SK-N-SH (cell line): ENCODE measurements around the gene RAB3A. TPM values are rescaled to one million over a fixed set of nuclear protein-coding genes. Genes with fewer than 3 reads are reported as not detected.

Experiments
- CTCF ChIA-PET: fragments of 300-600, 350-600 bp; formaldehyde crosslinking; extraction: SDS; loops from one replicate; lab custom pipeline; 2021; lab: Yijun Ruan, JAX
- POLR2A ChIA-PET: fragments of 350-600 bp; sonication (Branson Sonifier 250); formaldehyde crosslinking; extraction: SDS; loops from one replicate; lab custom pipeline; 2020; ENCODE audit warnings: antibody characterized with exemption, inconsistent platforms; lab: Yijun Ruan, JAX
- DNase-seq: peaks from one replicate; pipeline ENCODE4 v3.0.0; 2012
- H2AFZ ChIP-seq: fragments of 200-600 bp; sonication (generic); 2 replicates; pipeline ENCODE4 v1.8.1; 2016; ENCODE audit warnings: antibody characterized with exemption, mild to moderate bottlenecking, low read depth
- H3F3A ChIP-seq: fragments of 200-600 bp; sonication (generic); replicated peaks from 2 replicates; pipeline ENCODE3; 2016; ENCODE audit warnings: antibody characterized with exemption, mild to moderate bottlenecking; ENCODE audit not compliant: insufficient read depth
- H3K27ac ChIP-seq, 2 experiments: fragments of 200-500 bp in 1 of 2; fragments of 200-600 bp in 1 of 2; sonication (Bioruptor generic) in 1 of 2; sonication (generic), shearing (Covaris generic) in 1 of 2; 2 replicates each; pipeline versions ENCODE4 v1.5.1 to v1.6.1; 2014 to 2016; ENCODE audit warnings: low read depth in 2 of 2, inconsistent platforms in 1 of 2, low read length in 1 of 2, mild to moderate bottlenecking in 1 of 2, mixed read lengths in 1 of 2
- H3K27me3 ChIP-seq: fragments of 200-600 bp; sonication (generic), shearing (Covaris generic); 2 replicates; pipeline ENCODE4 v1.6.1; 2016; ENCODE audit warnings: mixed run types; ENCODE audit not compliant: insufficient read depth
- H3K36me3 ChIP-seq, 2 experiments: fragments of 200-500 bp in 1 of 2; fragments of 200-600 bp in 1 of 2; sonication (Bioruptor generic) in 1 of 2; sonication (generic) in 1 of 2; replicated peaks in 1 of 2; 2 replicates each; pipeline versions ENCODE3 to v1.5.1; 2014 to 2016; ENCODE audit warnings: low read length in 1 of 2, mild to moderate bottlenecking in 1 of 2; ENCODE audit not compliant: insufficient read depth in 2 of 2, control insufficient read depth in 1 of 2
- H3K4me1 ChIP-seq, 2 experiments: fragments of 200-500 bp in 1 of 2; fragments of 200-600 bp in 1 of 2; sonication (Bioruptor generic) in 1 of 2; sonication (generic), shearing (Covaris generic) in 1 of 2; 2 replicates each; pipeline versions ENCODE4 v1.5.1 to v1.6.1; 2014 to 2016; ENCODE audit warnings: low read depth in 1 of 2, low read length in 1 of 2, mixed run types in 1 of 2; ENCODE audit not compliant: insufficient read depth in 2 of 2, control insufficient read depth in 1 of 2
- H3K4me2 ChIP-seq: fragments of 200-600 bp; sonication (generic), shearing (Covaris generic); 2 replicates; pipeline ENCODE4 v1.6.1; 2017; ENCODE audit warnings: mixed run types
- H3K4me3 ChIP-seq, 2 experiments: fragments of 200-500 bp in 1 of 2; fragments of 200-600 bp in 1 of 2; sonication (Bioruptor generic) in 1 of 2; sonication (generic), shearing (Covaris generic) in 1 of 2; 2 replicates each; pipeline versions ENCODE4 v1.5.1 to v1.8.1; 2014 to 2016; ENCODE audit warnings: low read depth in 2 of 2, inconsistent platforms in 1 of 2, low read length in 1 of 2, mild to moderate bottlenecking in 1 of 2, mixed read lengths in 1 of 2, moderate library complexity in 1 of 2
- H3K79me2 ChIP-seq: fragments of 200-600 bp; sonication (generic); 2 replicates; pipeline ENCODE4 v1.8.1; 2017; ENCODE audit warnings: mild to moderate bottlenecking; ENCODE audit not compliant: insufficient read depth
- H3K9ac ChIP-seq: fragments of 200-600 bp; sonication (generic); 2 replicates; pipeline ENCODE4 v1.6.1; 2017; ENCODE audit warnings: mixed run types
- H3K9me2 ChIP-seq: fragments of 200-600 bp; sonication (generic); 2 replicates; pipeline ENCODE4 v1.6.1; 2017; ENCODE audit warnings: mixed run types
- H3K9me3 ChIP-seq: fragments of 200-600 bp; sonication (generic); 2 replicates; pipeline ENCODE4 v1.6.1; 2017; ENCODE audit warnings: mixed run types, mild to moderate bottlenecking, moderate library complexity
- H4K20me1 ChIP-seq: fragments of 200-600 bp; sonication (generic); 2 replicates; pipeline ENCODE4 v1.6.1; 2017; ENCODE audit warnings: mild to moderate bottlenecking, mixed run types; ENCODE audit not compliant: insufficient read depth
- WGBS: methylation state at CpG from one replicate; pipeline ENCODE4 v1.1.6; 2017; ENCODE audit warnings: low lambda C conversion rate; 5-methylcytosine and 5-hydroxymethylcytosine counted together
- polyA plus RNA-seq, 3 experiments: library from polyadenylated mRNA; depleted of rRNA; stranded (reverse); fragments of >200 nt; gene quantifications; 2 replicates each; pipeline ENCODE4 v1.2.3, GENCODE V29; 2012
- small RNA-seq, 7 experiments: library from RNA; depleted of rRNA; stranded (forward); fragments of <200 nt; gene quantifications; one replicate each; pipeline ENCODE3, GENCODE V24; 2012
- TF ChIP-seq, protein P1 (sequence below): fragments of 150-350 bp; IDR thresholded peaks from 2 replicates; pipeline ENCODE4 v1.6.1; 2017; ENCODE audit warnings: antibody characterized with exemption, low read length, low read depth, borderline replicate concordance

Gene RAB3A
- polyA plus RNA-seq, 1 of the 3 experiments (the other 2 are of a cell fraction): 9.7 TPM

DNA sequence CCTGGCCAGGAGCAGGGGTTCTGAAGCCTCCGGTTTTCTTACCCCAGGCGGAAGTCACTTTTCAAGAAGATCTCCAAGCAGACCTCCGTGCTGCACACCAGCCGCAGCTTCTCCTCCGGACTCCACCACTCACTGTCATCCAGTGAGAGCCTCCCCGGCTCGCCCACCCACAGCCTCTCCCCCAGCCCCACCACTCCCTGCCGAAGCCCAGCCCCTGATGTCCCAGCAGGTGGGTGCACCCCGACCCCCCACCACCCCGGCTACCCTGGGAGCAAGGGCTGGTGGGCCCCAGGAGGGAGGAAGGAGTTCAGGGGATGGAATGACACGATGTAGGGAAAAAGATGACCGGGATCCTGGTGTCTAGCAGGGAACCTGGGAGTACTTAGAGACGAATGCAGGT lies 56.4 kb downstream of the RAB3A start:
- Histone ChIP-seq H3K27me3 (no peaks in the 10 kb centered on the region), H3K9me3 (no peaks in the 10 kb centered on the region), H3K4me2 (no peak overlapping the region), H3K9ac (no peak overlapping the region), H3K4me1 (peaks cover 0 to 8% of the 10 kb centered on the region in 2 experiments; a peak in 1 of 4 replicates), H3K9me2 (no peaks in the 10 kb centered on the region), H4K20me1 (no peaks in the 10 kb centered on the region), H3F3A (peaks cover 7% of the 10 kb centered on the region), H3K79me2 (no peaks in the 10 kb centered on the region), H3K36me3 (peaks cover 0 to 24% of the 10 kb centered on the region in 2 experiments), H3K27ac (no peak overlapping the region), H2AFZ (no peak overlapping the region), H3K4me3 (no peak overlapping the region)
- no peak for DNase-seq
- POLR2A ChIA-PET: no interaction called here
- CTCF ChIA-PET: no interaction called here
- TF ChIP-seq, protein P1, sequence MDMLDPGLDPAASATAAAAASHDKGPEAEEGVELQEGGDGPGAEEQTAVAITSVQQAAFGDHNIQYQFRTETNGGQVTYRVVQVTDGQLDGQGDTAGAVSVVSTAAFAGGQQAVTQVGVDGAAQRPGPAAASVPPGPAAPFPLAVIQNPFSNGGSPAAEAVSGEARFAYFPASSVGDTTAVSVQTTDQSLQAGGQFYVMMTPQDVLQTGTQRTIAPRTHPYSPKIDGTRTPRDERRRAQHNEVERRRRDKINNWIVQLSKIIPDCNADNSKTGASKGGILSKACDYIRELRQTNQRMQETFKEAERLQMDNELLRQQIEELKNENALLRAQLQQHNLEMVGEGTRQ: no peak
- 98% methylated on average over 12 of the region's 13 CpGs for WGBS

Small RNA genes lying within 50 kb of the gene (small RNA-seq; reads per million reads assigned to genes)
- 0 to 3.4 (median 0) reads per million in 7 experiments for gene IFI30

Other genes starting within 250 kb of the RAB3A start
- gene KCNN1, start 236.9 kb downstream of the RAB3A start, polyA plus RNA-seq (2012; rRNA removed): 2.7 and 3.6 TPM in 2 replicates
- gene ARRDC2, start 195.9 kb downstream of the RAB3A start, polyA plus RNA-seq (2012; rRNA removed): 5.5 and 6.3 TPM in 2 replicates
- gene IL12RB1, start 117.1 kb downstream of the RAB3A start, polyA plus RNA-seq (2012; rRNA removed): 0.02 TPM in 1 of 2 replicates, not detected in the other
- 3.1 and 4.5 TPM in 2 replicates for gene MAST3, start 106.3 kb downstream of the RAB3A start, polyA plus RNA-seq (2012; rRNA removed)
- 27.5 and 36.6 TPM in 2 replicates for gene PIK3R2, start 50.9 kb downstream of the RAB3A start, polyA plus RNA-seq (2012; rRNA removed)
- gene IFI30, start 30.2 kb downstream of the RAB3A start, polyA plus RNA-seq (2012; rRNA removed): 10.7 and 11.6 TPM in 2 replicates
- gene MPV17L2, start 10.8 kb downstream of the RAB3A start, polyA plus RNA-seq (2012; rRNA removed): 17.5 and 20.6 TPM in 2 replicates
- gene PDE4C, start 22.4 kb upstream of the RAB3A start, polyA plus RNA-seq (2012; rRNA removed): 0.36 and 1.0 TPM in 2 replicates
- 1.9 and 2.5 TPM in 2 replicates for gene IQCN, start 70.4 kb upstream of the RAB3A start, polyA plus RNA-seq (2012; rRNA removed)
- gene JUND, start 77.6 kb upstream of the RAB3A start, polyA plus RNA-seq (2012; rRNA removed): 92.5 and 115 TPM in 2 replicates
- 235 and 277 TPM in 2 replicates for gene LSM4, start 119.0 kb upstream of the RAB3A start, polyA plus RNA-seq (2012; rRNA removed)
- gene PGPEP1, start 136.6 kb upstream of the RAB3A start, polyA plus RNA-seq (2012; rRNA removed): 13.8 and 13.9 TPM in 2 replicates
- gene GDF15, start 182.1 kb upstream of the RAB3A start, polyA plus RNA-seq (2012; rRNA removed): 74.1 and 129 TPM in 2 replicates
- gene LRRC25, start 193.6 kb upstream of the RAB3A start, polyA plus RNA-seq (2012; rRNA removed): not detected in 2 replicates
- 22.5 and 24.9 TPM in 2 replicates for gene SSBP4, start 215.4 kb upstream of the RAB3A start, polyA plus RNA-seq (2012; rRNA removed)
- gene ISYNA1, start 234.1 kb upstream of the RAB3A start, polyA plus RNA-seq (2012; rRNA removed): 48.0 and 49.4 TPM in 2 replicates